Measurements from ENCODE around the gene DLX2. TPM values are rescaled to one million over a fixed set of nuclear protein-coding genes. Genes with fewer than 3 reads are reported as not detected.

DLX2 gene
- total and polyA plus RNA-seq, 2 donors from 2014 or later: not detected

GRCh38 chr2:172052000-172052983, 50.4 kb downstream of the DLX2 start:
- Histone ChIP-seq H3K4me3 (ENCODE audit: low read length in 3 of 3) (no peak overlapping the region), H3K36me3 (ENCODE audit: control insufficient read depth in 2 of 3, insufficient read depth in 3 of 3, low read length in 3 of 3) (no peaks in the 10 kb centered on the region), H3K27me3 (ENCODE audit: control insufficient read depth, insufficient read depth, low read length) (no peaks in the 10 kb centered on the region), H3K9me3 (ENCODE audit: control insufficient read depth in 2 of 3, insufficient read depth in 1 of 3, low read length in 3 of 3) (no peaks in the 10 kb centered on the region), H3K27ac (ENCODE audit: low read depth in 2 of 2, low read length in 2 of 2) (no peak overlapping the region), H3K4me1 (ENCODE audit: control insufficient read depth in 2 of 3, insufficient read depth in 2 of 3, low read depth in 1 of 3, low read length in 3 of 3) (peaks cover 0 to 3% (median 0%) of the 10 kb centered on the region in 3 donors), H3K9ac (ENCODE audit: low read length in 3 of 3) (no peak overlapping the region)
- DNase-seq: peak in 2 of 5 donors; percentile 38 to 40
- no peak for FAIRE-seq
- intact Hi-C loops (cut with DNase I): no loop called here
- TF ChIP-seq CTCF (IDR thresholded peaks at IDR 0.05; ENCODE audit: borderline replicate concordance, extremely low read depth, insufficient read depth): no peak

GRCh38 chr2:172050479-172051125, 52.1 kb downstream of the DLX2 start:
- no peaks in the 10 kb centered on the region for H3K9me3 ChIP-seq (ENCODE audit: control insufficient read depth in 2 of 3, insufficient read depth in 1 of 3, low read length in 3 of 3)
- DNase-seq (peak in 1 of 5 donors; percentile 29), FAIRE-seq (no peak)
- no peaks in the 10 kb centered on the region for H3K27me3 ChIP-seq (ENCODE audit: control insufficient read depth, insufficient read depth, low read length)
- H3K4me1 ChIP-seq (ENCODE audit: control insufficient read depth in 2 of 3, insufficient read depth in 2 of 3, low read depth in 1 of 3, low read length in 3 of 3): peaks cover 0 to 3% (median 0%) of the 10 kb centered on the region in 3 donors
- intact Hi-C loops (cut with DNase I): no loop called here
- no peak overlapping the region for H3K4me3 ChIP-seq (ENCODE audit: low read length in 3 of 3)
- no peaks in the 10 kb centered on the region for H3K36me3 ChIP-seq (ENCODE audit: control insufficient read depth in 2 of 3, insufficient read depth in 3 of 3, low read length in 3 of 3)
- no peak for TF ChIP-seq CTCF (IDR thresholded peaks at IDR 0.05; ENCODE audit: borderline replicate concordance, extremely low read depth, insufficient read depth)
- H3K9ac ChIP-seq (ENCODE audit: low read length in 3 of 3): no peak overlapping the region
- H3K27ac ChIP-seq (ENCODE audit: low read depth in 2 of 2, low read length in 2 of 2): no peak overlapping the region

GRCh38 chr2:172049567-172050120, 53.1 kb downstream of the DLX2 start:
- Histone ChIP-seq H3K4me1 (ENCODE audit: control insufficient read depth in 2 of 3, insufficient read depth in 2 of 3, low read depth in 1 of 3, low read length in 3 of 3) (peaks cover 0 to 3% (median 0%) of the 10 kb centered on the region in 3 donors), H3K9me3 (ENCODE audit: control insufficient read depth in 2 of 3, insufficient read depth in 1 of 3, low read length in 3 of 3) (no peaks in the 10 kb centered on the region), H3K36me3 (ENCODE audit: control insufficient read depth in 2 of 3, insufficient read depth in 3 of 3, low read length in 3 of 3) (no peaks in the 10 kb centered on the region), H3K27ac (ENCODE audit: low read depth in 2 of 2, low read length in 2 of 2) (no peak overlapping the region), H3K27me3 (ENCODE audit: control insufficient read depth, insufficient read depth, low read length) (no peaks in the 10 kb centered on the region), H3K9ac (ENCODE audit: low read length in 3 of 3) (no peak overlapping the region), H3K4me3 (ENCODE audit: low read length in 3 of 3) (no peak overlapping the region)
- DNase-seq (no peak), FAIRE-seq (no peak)
- intact Hi-C loops (cut with DNase I): no loop called here
- no peak for TF ChIP-seq CTCF (IDR thresholded peaks at IDR 0.05; ENCODE audit: borderline replicate concordance, extremely low read depth, insufficient read depth)

Other genes with a start within 250 kb of the DLX2 start
- gene SLC25A12, start 208.7 kb downstream of the DLX2 start, total RNA-seq: 24.8 TPM
- 21.8 TPM for gene SLC25A12, start 208.7 kb downstream of the DLX2 start, polyA plus RNA-seq (ENCODE audit: insufficient read depth, low read depth, low replicate concordance)
- 35.8 TPM for gene HAT1, start 180.4 kb downstream of the DLX2 start, total RNA-seq
- 35.2 TPM for gene HAT1, start 180.4 kb downstream of the DLX2 start, polyA plus RNA-seq (ENCODE audit: insufficient read depth, low read depth, low replicate concordance)
- 6.2 TPM for gene METAP1D, start 102.9 kb downstream of the DLX2 start, total RNA-seq
- gene METAP1D, start 102.9 kb downstream of the DLX2 start, polyA plus RNA-seq (ENCODE audit: insufficient read depth, low read depth, low replicate concordance): 4.0 TPM
- gene DLX1, start 17.4 kb downstream of the DLX2 start, total RNA-seq: not detected
- not detected for gene DLX1, start 17.4 kb downstream of the DLX2 start, polyA plus RNA-seq (ENCODE audit: insufficient read depth, low read depth, low replicate concordance)